Globus pallidus (tissue), 1 donor: ENCODE measurements around the gene SORCS1.
A peak's percentile ranks its signal among the peaks of the same experiment; 100 is the strongest.

Experiments used
- DNase-seq: peaks from one replicate; pipeline ENCODE4 v3.0.0-alpha.2; 2015; ENCODE audit warnings: low spot score

Gene SORCS1

DNA sequence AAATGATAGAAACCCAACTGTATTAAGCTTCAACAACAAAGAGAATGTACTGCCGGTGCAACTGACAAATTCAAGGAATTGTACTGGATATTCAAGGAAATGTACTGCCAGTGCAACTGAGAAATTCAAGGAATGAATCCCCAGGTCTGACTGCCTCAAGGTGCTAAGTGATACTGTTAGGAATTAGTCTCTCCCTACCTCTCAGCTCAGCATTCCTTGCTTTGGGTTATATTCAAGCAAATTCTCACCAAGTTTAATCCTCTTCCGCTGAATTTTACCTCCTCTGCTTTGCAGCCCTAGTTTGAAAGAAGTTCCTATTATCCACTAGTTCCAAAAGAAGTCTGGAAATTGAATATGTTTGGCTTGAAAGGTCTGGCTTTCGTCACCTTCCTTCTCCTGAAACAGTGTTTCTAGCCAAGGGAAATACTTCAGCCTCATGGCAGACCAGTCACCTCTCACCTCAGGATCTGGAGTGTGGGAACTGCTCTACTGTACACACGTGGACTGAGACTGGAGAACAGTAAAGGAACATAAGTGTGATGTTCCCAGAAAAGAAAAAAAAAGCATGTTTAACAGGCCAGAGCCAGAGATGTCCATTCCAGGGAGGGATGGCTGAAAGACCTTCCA lies 60.4 kb downstream of the SORCS1 start:
- no peak for DNase-seq

DNA sequence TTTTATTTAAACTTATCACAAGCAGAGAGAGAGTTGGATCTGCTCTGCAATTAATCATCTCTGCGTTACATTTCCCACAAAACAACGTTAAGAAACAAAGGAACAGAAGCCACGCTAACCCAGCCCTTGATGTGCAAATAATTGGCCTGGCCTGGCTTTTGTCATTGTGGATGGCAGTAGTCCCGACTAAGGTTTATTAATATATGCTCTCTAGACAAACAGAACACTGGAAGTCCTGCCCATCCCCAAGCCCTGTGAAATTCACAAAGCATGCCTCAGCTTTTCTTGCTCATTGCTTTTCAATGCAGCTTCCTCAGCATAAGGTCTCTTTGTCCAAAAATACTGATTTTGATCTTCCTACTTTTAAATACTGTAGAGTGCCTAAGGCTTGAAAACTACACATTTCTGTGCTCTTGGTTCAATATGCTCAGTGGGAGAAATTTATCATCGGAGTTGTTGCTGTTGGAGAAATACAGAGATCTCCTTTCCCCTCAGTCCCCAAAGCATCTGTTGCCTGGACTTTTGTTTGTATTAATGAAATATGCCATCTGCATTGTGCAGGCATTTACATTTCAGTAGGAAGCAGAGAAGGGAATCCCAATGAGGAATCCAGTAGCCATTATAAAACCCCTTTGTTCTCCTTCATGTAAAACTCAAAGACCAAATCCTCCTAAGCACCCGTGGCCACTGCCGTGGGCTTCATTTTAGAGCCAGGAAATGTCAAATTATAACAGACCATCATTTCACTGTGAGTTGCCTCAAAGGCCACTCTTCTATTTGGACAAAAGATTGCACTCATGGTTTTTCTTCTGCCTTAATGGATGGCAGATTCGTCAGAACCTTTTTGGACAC lies 61.1 kb downstream of the SORCS1 start:
- DNase-seq, result no peak

DNA sequence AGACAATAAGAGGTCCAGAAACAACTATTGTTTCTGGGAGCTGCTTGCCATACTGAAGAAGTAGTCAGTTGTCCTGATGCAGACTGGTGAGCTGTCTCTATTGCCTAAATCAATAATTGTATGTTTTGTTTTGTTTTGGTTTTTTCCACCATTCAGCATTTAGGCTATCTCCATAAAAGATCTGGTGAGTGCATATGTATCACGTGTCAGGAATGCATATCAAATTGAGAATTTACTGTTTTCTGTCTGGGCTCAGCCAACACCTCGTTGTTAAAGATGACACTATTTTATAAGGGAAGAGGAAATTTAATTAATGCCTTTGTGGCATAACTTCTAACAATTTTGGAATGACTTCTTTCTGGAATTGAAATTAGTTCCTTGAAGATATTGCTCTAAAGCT lies 66.2 kb downstream of the SORCS1 start:
- DNase-seq, result no peak

DNA sequence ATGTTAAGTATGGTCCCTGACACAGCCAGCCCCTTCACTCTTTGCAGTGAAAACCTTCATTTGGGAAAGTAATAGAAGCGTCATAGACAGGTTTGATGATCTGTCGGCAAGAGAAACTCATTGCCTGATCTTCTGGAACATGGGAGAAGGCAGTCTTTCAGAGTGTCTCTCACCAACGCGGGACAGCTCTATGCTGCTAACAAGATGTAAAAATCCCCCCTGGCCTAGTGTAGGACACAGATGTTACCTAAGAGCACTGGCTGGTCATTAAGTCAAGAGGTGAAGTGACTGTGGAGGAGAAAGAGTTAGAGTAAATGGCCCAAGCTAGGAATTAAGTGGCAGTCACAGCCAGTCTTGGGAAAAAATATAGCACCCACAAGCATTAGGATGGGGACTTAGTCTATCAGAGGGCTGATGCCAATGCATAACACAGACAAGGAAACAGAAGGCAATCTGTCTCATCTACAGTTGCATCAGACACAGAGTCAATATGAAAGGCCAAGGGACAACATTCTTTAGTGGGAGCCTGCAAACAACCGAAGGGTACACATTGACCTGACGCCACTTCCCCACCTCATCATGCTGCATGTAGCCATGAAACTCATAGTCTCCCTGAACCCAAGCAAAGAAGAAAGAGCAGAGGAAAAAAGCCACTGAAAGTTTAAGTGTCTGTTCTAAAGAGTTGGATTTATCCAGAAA lies 69.5 kb downstream of the SORCS1 start:
- no peak for DNase-seq

DNA sequence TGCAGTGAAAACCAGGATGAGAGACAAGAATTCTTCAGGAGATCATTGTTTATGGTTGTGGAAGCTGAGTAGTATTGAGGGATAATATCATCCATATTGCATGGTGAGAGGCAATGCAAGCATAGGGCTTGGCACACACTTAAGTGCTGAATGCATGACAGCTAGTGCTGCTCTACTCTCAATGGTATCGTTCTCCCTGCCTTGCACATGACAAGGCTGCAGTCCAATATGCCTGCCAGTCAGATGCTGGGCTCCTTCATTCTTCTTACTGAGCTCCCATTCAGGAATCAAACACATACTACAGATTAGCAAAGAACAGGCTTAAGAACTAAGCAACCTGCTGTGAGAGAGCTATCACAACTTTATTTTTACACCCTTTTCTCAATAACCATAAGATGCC lies 72.2 kb downstream of the SORCS1 start:
- no peak for DNase-seq

DNA sequence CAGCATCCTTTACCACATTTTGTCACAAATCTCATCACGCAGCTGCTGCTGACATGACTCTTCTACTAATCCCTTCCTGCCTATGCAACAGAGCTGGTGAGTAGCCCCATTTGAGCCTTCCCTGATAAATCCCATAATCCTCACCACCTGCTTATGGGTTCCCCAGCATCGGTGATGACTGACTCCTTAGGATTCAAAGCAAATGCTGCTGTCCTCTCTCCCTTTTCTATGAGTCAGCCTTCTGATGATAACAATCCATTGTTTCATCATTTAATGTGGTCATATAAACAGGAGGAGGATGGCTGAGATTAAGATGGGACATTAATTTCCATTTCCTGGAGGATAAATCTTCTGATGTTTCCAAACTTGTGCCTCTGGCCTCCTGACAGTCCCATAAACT lies 73.4 kb downstream of the SORCS1 start:
- no peak for DNase-seq

DNA sequence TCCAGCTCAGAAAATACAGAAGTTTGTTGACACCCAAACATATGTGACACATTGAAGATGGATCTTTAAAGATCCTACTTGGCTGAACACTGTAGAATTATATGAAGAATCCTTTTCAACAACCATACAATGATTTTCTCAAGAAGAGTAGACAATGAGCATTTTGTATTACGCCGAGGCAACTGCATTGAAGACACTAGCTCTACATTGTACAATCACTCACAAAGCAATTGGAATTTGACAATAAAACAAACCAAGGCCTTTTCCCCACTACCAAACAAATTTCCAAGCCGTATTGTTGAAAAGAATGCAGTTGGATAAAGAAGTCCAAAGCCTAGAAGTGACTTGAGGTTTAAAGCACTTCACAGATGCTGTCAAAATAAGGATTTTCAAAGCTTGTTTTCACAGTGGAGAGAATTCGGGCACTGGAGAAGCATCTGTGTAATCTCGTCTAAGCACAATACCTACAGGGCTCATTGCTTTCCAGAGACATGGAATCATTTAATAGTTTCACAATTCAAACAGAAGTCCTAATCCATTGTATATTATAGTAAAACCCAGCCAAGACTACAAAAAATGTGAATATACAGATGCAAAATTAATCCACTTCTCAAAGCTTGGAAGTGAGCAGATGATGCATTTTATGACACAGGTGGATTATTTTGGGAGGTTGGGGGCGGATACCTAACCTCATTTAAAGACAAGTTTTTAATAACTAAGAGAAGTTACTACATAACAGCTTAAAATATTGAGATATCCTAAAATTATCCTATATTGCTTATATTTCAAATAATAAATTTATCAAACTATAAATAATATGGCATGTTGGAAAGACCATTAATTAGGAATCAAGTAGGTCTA lies 78.6 kb downstream of the SORCS1 start:
- DNase-seq, result peak; percentile 35

DNA sequence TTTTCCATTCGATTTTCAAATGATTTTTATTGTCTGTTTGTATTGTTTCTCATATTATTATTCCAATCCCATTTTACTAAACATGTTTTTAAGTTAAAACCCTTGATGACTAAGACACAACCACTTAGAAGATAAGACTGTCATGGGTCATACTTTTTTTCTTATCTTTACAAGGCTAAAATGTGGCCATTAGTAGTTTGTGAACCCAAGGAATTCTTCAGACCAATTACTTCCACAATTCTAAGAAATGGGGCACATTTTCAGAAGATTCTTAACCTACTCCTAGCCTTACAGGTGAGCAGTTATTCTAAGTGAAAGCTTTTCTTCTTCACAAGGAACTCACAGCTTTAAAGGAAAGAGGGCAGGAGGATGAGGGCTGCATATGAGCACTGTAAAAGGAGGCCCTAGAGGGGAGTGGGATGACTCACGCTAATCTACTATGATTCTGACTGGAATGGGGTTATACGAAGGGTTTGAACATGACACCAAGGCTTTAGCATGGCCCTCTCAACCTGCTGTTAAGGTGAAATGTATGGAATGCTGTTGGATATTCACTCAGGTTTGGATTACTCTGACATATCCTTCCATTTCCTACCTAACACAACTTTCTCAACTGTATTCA lies 81.0 kb downstream of the SORCS1 start:
- DNase-seq, result no peak

DNA sequence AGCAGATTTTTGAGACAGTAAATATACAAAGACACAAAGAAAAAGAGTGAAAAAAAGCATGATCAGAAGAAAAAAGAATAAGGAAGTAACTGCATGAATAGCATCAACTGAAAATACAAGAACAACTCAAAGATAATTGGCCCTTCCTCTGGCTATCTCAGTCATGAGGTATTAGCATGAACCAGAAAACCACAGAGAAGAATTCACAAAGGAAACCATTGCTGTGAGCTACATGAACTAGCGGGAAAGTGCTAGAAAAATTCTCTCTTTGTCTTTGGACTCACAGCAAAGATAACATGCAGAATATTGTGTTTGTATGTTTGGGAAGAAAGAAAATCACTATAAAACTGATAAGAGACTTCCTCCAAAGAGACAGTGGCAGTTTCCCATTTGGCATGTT lies 82.9 kb downstream of the SORCS1 start:
- no peak for DNase-seq

DNA sequence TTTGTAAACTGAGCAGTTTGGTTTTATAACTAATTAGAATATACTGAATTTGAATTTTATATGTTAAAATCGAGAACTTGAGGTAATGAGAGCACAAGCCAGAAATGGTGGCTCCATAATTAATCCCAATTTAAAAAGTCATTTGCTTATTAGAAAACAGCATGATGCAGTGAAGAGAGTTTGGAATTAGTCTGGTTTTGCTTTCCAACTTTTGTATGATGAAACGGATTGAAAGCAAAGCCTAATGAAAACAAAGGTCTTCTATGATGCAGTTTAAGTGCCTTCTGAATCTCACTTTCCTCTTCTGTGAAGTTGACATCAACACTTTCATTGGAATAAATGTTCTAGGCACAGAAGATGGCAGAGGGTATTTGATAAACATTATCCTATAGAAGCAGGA lies 89.4 kb downstream of the SORCS1 start:
- DNase-seq, result no peak

DNA sequence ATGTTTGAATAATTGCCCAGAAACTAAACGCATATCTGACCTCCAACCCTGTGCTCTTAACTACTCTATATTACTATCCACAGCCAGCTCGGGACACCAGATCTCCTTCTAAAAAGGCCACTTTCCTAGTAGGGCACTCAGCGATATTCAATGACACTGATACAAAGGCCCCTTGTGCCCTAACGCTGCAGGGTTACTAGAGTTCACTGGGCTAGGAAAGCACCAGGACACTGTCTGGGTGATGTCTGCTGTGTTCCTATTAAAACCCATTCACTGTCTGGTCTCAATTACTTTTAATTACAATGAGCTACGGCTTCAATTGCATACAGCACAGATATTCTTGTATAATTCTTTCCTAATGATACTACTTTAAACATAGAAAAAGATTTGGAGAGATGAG lies 91.7 kb downstream of the SORCS1 start:
- peak; percentile 42 for DNase-seq

DNA sequence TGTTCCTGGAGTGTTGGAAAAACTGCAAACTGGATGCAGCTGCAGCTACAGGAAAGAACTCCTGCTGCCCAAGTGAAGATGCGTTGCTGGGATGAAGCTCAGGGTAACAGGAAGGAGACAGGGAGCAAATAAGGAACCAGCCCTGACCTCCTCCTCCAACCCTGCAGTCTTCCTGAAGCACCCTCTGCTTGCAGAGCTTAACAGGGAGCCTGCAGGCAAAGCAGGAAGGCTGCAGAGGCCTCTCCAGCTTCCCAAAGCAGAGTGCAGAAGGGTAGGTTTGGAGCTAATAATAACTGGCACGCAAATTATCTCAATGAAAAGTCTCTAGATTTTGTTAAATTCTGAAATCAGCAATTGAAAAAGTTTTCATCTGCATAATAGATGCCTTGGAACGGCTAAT lies 92.5 kb downstream of the SORCS1 start:
- DNase-seq, result no peak

DNA sequence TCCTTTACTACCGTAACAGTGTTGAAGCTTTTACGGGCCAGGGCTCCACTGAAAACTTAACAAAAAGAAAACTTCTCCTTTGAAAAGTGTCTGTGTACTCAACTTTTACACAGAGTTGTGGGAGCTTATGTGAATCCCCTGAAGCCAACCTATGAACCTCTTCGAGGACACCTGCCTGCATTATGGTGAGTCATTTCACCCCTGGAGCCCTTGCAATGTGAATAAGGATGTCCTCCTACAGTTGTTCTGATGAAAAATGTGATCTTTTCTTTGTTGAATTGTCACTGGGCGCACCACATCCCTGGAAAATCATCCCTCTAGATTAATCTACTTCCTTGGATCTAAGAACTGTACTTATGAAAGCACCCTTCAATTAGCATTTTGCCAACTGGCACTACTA lies 93.2 kb downstream of the SORCS1 start:
- no peak for DNase-seq

DNA sequence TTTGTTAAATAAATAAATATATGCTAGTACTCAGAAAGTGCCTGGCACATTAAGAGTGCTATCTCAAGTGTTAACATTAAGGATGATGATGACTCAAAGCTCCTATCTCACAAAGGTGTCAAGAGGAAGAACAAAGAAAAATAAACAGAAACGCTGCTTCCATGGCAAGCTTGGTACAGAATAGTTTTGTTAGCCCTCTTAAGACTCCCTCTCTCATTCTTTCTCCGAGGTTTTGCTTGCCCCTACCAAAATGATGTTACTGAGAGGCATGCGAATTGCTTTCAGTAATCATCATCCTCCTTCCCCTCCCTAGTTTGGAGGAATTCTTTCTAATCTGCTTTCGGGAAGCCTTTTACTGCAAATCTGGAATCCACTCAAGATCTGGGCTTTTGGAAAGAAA lies 96.7 kb downstream of the SORCS1 start:
- DNase-seq, result no peak

DNA sequence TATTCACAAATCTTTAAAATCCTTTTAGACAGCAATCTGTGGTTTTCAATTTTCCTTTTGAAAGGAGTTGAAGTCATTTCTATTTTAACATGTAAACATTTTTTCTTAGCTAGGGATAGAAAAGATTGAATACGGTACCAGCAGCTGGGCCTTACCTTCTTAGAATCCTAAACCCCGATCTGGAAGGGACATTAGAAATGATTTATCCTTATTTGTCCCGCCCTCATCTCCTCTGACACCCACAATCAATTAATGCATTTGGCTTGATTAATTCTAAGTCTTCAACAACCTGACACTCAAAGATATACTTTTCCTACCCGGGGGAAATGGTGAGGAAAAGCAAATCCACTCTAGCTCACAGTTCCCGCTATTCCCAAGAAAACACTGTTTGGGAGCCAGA lies 100.4 kb downstream of the SORCS1 start:
- DNase-seq, result no peak

DNA sequence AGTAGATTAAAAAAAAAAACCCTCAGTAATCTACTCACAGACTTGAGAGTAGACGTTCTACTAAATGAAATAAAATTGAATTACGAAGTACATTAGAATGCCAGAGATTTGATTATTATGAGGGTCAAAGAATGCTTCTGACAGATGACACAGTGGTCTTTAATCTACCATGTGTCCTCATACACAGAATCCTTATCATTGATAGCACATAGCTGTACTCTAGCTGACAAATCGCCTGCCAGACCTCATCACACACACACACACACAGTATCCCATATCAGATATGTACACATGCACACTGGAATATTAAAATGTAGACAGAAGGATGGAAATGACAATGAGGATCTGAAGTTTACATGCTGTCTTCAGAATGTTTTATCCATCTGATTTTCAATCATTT lies 104.6 kb downstream of the SORCS1 start:
- no peak for DNase-seq

DNA sequence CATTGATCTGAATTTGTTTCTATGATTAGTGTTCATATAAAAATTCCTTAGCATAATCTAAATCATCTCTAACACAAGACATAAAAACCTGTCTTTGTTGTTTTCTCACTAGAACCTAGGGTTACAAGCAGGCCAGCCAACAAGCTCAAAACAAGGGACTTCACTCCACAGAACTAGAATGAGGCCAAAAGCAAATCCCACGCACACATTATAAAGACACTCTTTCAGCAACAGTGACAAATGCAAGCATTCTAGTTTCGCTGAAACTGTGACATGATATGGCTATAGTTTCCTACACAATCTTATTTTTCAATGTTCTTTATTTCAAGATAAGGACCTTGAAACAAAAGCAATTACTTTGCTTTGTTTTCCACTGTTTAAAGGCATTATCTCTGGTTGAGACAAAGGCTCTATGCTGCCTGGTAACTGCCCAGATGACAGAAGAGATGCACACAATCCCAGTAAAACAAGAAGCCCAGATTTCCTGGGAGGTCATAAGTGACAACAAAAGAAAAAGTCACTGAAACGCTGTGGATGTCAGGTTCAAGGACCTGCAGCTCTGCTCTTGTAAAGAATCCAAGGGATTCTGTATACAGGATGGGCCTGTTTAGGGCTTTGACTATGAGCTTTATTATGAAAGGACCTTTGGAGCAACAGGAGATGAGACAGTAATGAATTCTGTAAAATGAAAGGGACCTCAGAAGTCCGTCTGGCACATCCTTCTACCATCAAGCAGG lies 105.3 kb downstream of the SORCS1 start:
- DNase-seq, result no peak

DNA sequence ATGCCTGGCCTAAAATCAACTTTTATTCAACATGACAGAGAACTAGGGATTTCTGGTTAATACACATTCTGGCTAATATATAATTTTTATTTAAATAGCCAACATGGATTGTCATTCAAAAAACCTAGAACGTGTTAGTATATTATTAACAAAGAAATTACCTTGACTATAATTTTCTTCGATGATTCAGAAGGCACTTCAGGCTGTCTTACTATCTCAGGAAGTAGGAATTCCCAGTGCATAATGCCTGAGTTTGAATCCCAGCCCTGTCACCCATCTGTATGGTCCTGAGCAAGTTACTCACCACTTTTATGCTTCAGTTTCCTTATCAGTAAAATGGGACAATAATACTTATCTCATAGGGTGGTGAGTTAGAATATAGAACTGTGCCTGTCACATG lies 106.2 kb downstream of the SORCS1 start:
- DNase-seq, result no peak

DNA sequence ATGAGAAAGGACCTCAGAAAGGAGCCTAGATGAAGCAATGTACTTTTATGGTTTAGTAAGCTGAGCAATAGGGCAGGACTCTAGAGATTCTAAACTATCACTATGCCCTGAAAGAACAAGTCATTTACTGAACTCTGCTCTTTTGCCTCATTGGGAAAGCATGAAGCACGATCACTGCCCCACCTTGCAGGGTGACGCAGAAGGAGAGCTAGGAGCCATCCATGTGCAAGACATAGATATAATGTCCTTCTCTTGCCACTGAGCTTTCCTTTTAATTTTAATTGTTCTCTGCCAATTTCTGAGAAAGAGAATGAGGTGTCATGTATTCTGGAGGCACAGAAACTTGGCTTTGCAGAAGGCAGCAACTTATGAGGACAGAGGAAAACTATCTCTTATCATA lies 108.3 kb downstream of the SORCS1 start:
- no peak for DNase-seq

DNA sequence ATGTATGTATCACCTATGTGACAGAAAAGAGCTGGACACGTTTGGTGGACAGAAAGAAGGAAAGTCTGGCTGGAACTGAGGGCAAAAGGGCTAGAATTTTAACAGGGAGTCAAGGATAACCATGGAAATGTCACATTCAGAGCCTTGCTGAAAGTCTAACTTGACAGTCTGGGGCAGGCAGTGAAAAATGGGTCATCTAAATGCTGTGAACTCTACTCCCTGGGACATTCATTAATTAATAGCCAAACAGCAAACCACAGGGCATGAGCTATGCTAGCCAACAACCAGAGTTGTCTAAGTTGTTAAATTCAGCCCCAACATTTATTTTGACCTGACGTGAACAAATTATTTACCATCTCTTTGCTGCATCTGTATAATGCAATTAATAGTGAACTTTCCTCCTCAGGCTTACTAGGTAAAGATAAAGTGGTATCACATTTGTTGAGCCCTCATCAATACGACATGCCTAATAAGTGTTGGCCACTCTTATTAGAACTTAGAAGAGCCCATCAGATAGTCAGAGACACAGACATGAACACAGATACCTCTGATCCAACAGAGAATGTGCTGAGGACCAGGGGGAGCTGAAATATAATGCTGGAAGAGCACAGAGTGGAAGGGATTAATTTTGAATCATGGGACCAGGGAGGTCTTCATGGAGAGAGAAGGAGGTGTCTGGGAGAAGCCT lies 109.9 kb downstream of the SORCS1 start:
- DNase-seq, result no peak

DNA sequence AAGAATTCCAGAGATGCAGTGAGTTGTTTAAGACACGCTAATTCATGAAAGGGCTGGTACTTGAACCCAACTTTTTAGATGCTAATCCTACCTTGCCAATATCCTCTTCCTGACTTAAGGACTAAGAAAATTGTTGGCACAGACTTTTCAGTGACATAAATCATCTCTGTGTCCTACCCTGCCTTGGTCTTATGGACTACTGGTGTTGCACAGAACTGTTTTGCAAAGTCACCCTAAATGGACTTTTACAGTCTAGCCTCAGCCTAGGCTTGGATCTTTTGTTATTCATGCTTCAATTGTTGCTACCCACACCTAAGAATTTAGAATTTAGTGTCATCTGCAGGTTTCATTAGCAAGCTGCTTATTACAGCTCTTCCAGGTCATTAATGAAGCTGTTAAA lies 112.7 kb downstream of the SORCS1 start:
- DNase-seq, result no peak
